Left hindlimb (tissue), 1 donor: ENCODE results near the gene RDH11.

Experiments
- DNase-seq: peaks from one replicate; pipeline ENCODE4 v3.0.0-alpha.2; 2018

Gene RDH11

DNA sequence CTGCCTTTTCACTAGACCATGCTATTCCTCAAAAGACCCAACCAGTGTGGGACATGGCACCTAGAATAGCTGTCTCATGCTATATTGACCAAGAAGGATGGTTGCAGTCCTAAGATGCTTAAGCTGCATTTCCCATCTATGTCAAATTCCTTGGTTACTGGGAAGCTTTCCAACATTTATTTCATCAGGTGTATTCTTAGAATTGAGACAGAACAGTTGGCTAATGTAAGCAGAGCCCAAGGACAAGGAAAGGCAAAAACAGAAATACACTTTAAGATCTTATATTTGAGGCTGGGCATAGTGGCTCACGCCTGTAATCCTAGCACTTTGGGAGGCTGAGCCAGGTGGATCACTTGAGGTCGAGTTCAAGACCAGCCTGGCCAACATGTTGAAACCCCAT, 51.1 kb downstream of the RDH11 start:
- DNase-seq = no peak

DNA sequence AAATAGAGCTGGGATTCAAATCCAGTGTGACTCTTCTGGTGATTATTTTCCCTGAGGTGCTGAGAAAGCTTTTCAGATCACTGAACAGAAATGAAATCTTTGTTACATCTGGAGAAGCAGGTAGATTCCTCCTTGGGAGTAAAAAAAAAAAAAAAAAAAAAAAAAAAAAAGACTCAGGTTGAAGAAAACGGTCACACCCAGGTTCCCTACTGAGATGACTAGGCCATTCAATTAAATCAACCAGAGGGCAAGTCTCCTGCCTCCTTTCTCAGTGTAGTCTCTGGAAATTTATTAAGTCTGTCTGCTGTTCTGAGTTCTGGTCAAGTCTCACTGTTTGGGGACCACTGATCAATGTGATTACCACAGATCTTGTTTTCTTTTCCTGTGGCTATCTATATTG, 51.9 kb downstream of the RDH11 start:
- no peak for DNase-seq

DNA sequence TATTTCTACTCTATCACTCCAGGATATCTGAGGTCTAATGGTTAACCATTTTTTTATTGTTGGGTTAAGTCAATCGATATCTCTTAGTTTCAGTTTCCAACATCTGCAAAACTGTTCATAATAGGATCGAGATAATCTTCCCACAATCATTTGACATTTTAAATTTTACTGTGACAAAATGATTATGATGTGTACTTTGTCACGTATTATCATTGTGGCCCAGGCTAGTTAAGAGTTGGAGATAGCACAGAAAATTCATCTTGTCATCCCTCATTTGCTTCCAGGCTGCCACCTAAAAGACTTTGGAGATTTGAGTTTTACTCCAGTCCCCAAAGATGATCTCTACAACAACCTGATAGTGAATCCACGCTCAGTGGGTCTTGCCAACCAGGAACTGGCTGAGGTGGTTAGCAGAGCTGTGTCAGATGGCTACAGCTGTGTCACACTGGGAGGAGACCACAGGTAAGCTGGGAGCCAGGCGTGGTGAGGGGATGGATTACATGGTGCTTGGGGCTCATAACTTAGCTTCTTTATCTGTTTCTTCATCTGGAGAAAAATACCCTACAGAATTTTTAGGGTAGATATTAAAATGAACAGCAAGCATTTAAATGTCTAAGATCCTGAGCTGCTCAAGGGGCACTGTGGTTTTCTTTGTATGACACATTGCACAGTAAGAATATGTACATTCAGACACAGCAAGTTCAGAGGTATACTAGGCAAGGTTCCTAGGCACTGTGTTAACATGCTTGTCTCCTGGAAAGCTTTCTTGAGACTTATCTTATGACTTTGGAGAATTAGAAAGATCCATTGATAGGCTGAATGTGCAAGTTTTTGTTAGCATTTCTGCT, 53.4 kb downstream of the RDH11 start:
- no peak for DNase-seq

DNA sequence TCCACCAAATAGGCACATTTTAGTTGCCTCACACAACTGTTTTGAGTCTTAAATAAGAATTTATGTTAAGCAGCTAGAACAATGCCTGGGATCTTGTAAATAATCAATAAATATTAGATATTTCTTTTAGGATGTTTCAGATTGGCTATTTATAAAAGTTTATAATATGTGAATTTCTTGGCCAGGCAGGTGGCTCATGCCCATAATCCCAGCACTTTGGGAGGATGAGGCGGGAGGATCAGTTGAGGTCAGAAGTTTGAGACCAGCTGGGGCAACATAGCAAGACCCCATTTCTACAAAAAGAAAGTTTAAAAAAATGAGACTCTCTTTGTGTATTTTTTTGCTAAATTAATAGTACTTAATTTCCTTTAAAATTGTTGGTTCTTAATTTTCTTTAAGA, 54.1 kb downstream of the RDH11 start:
- DNase-seq = no peak

DNA sequence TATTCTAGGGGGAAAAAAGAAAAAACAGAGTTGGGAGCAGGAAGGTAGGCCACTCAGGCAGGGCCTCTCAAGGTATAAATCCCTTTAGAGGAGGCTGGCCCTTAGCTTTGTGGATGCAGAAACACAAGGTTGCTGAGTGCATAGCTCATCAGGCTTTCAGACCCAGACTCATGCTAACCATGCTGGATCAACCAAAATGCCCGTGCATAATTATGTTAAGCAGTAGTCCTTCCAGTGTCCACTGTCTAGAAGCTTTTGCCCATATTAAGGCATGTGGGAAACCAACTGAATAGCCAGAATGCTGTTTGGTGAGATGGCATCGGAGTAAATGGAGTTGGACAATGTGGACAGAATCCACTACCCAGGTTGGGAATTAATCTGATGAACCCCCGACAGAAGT, 56.9 kb downstream of the RDH11 start:
- DNase-seq = no peak

DNA sequence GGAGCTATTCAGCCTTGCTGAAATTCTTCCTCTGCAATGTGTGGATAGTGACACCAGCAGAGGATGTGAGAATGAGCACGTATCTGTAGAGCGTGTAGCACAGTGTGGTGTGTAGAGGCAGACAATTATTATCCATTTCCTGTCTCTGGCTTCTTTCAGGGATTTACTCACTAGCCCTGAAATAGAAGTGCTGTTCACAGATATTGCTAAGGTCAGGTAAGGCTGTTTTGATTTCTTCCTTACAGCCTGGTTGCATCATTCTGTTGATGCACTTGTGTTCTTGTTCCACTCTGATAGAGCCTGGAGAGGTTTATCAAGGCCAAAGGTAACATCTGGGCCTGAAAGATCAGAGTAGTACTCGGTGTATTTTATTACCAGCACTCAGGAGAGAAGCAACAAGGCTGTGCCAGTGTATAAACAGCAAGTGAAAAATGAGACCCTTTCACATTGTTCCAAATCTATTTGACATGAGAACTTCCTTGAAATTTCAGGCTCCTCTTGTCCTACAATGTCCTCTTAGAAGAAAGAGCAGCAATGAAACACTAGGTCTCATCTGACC, 59.1 kb downstream of the RDH11 start:
- DNase-seq = no peak

DNA sequence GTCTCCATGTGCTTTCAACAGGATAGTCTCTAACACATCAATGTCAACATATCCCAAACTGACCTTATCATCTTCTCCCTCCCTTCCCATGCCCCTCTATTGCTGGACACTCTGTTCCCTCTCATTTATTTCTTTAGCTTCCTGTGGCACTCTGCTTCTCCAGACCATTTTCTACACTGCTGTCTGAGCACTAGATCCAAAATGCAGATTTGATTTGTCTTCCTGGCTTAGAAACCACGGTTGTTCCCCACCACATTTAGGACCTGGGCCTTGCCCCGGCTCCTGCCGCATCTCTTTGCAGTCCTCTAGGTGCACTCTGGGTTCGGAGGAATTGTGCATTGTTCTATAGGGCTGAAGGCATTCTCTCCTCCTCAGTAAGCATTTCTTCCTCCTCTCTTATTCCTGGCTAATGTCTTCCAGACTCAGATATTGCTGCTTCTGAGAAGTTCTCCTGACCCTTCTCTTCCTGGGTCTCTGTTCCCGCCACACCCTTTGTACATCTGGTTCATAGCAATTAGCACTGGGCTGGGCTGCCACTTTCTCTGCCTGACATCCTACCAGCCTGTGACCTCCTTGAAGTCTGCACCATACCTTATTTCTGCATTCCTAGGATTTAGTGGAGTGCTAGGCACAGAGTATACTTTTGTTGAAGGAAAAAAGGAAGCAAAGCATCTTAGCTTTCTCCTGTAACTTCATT, 62.0 kb downstream of the RDH11 start:
- no peak for DNase-seq

DNA sequence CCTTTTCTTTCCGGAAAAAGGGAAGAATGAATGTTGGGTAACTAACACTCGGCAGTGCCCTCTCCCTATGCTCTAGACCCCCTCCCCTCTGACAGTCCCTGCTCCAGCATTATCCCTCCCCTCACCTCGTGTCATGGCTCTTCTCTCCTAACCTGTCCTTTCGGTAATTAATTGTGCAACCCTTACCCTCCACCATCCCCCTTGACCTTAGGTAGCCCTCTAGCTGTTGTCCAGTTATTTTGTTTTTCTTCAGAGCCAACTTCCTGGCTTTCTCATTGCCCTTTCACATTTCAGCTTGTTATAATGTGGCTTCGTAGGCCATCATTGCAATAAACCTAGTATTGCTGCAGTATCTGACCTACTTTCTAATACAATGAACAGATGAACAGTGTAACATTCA, 64.6 kb downstream of the RDH11 start:
- no peak for DNase-seq

DNA sequence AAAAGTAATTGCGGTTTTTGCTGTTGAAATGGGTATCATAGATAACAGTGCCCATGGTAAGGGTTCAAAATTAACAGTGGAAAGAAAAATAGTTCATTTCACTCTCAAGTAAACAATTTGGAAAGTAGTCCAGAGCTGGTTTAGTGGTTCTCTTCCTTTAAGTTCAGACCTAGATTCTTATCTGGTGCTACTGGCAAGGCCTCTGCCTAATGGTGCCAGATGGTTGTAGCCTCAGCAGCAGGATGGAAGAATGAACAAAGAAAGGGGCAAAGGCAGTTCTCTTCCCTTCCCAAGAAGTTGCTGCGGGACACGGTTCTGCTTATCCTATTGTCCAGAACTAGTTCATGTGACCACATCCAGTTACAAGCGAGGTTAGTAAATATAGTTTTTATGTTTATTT, 65.4 kb downstream of the RDH11 start:
- DNase-seq = no peak

DNA sequence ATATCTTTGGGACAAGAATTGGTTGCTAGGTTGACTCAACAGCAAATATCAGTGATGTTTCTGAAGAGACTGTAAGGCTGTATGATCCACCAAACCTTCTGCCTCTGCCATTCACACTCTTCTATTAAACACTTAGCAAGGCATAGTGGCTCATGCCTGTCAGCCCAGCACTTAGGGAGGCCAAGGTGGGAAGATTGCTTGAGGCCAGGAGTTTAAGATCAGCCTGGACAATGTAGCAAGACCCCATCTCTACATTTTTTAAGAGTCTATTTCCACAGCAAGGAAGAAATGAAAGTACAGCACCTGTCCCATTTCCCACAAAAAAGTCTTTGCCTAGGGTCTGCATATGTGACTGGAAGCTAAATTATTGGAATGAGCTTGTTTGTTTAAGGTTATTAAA, 68.0 kb downstream of the RDH11 start:
- no peak for DNase-seq
